Ascending aorta (tissue), 2 donors: ENCODE results near the gene SACS. TPM values are rescaled to one million over a fixed set of nuclear protein-coding genes. Genes with fewer than 3 reads are reported as not detected.

Source experiments
- DNase-seq, 2 donors: peaks; one replicate each; pipeline ENCODE4 v3.0.0-alpha.2; 2019; ENCODE audit warnings: low spot score in 2 of 2
- H3K27ac ChIP-seq, 2 donors: fragments of 200-600 bp; sonication (generic); one replicate each; pipeline ENCODE4 v1.5.1; 2016 to 2017; ENCODE audit warnings: mild to moderate bottlenecking in 1 of 2
- H3K27me3 ChIP-seq: fragments of 200-600 bp; sonication (generic); one replicate; pipeline ENCODE4 v1.5.1; 2017
- H3K36me3 ChIP-seq, 2 donors: fragments of 200-600 bp; sonication (generic); one replicate each; pipeline ENCODE4 v1.5.1; 2016
- H3K4me1 ChIP-seq, 2 donors: fragments of 200-600 bp; sonication (generic); one replicate each; pipeline ENCODE4 v1.5.1; 2016 to 2017; ENCODE audit warnings: mild to moderate bottlenecking in 1 of 2
- H3K4me3 ChIP-seq, 2 donors: fragments of 200-600 bp; sonication (generic); one replicate each; pipeline ENCODE4 v1.5.1; 2016 to 2017; ENCODE audit warnings: mild to moderate bottlenecking in 1 of 2
- H3K9me3 ChIP-seq, 2 donors: fragments of 200-600 bp; sonication (generic); one replicate each; pipeline ENCODE4 v1.5.1; 2016
- intact Hi-C: fragments of 100-400 bp; cut with DNase I; formaldehyde crosslinking; loops from one replicate; pipeline ENCODE4 v1.15.1; 2023
- total RNA-seq: library from RNA; depleted of rRNA; stranded (reverse); fragments of >200 nt; gene quantifications from one replicate; pipeline ENCODE4 v1.1.0, GENCODE V29; 2016
- TF ChIP-seq, protein P1 (sequence below), 3 experiments: fragments of 200-600 bp in 2 of 3; fragments of 450-650 bp in 1 of 3; sonication (generic) in 2 of 3; IDR thresholded peaks; one replicate each; pipeline ENCODE4 v1.5.1; 2016 to 2019; ENCODE audit warnings: antibody characterized with exemption in 3 of 3, mild to moderate bottlenecking in 1 of 3, moderate library complexity in 1 of 3

Gene SACS
- total RNA-seq, 1 donor from 2014 or later: 13.1 TPM

DNA sequence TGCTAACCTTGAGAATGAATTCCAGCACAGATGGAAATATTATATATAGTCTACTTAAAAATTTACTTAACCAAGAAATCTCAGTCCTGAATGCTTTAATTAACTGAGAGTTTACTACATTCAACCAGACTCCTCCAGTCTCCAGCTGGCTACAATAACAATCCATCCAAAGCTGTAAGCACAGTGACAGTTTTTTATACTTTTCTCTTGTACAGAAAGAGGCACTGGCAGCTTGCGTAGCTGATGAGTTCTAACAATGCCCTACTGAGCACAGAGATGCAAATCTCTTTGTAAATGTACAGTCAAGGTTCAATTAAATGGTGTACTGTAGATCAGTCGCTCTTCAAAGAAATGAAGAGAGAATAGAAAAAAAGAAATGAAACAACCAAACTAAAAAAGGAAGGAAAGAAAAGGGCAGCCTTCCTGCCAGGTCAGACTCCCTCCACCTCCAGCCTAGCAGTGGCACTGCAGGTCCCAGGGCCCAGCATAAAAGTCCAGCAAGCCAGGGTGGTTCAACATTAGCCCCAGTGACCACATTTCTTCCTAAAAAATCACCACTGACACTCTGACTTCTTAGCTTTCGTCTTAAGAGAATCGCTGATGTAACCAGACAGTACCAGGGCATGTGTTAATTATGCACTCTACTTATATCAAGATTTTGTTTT lies 88.4 kb downstream of the SACS start:
- DNase-seq: no peak
- intact Hi-C loops: no loop called here
- TF ChIP-seq, protein P1, sequence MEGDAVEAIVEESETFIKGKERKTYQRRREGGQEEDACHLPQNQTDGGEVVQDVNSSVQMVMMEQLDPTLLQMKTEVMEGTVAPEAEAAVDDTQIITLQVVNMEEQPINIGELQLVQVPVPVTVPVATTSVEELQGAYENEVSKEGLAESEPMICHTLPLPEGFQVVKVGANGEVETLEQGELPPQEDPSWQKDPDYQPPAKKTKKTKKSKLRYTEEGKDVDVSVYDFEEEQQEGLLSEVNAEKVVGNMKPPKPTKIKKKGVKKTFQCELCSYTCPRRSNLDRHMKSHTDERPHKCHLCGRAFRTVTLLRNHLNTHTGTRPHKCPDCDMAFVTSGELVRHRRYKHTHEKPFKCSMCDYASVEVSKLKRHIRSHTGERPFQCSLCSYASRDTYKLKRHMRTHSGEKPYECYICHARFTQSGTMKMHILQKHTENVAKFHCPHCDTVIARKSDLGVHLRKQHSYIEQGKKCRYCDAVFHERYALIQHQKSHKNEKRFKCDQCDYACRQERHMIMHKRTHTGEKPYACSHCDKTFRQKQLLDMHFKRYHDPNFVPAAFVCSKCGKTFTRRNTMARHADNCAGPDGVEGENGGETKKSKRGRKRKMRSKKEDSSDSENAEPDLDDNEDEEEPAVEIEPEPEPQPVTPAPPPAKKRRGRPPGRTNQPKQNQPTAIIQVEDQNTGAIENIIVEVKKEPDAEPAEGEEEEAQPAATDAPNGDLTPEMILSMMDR (IDR thresholded peaks at IDR 0.05): no peak
- peaks cover 0 to 8% of the 10 kb centered on the region in 2 donors for H3K4me1 ChIP-seq
- H3K27me3 ChIP-seq: no peaks in the 10 kb centered on the region
- no peak overlapping the region for H3K4me3 ChIP-seq
- H3K36me3 ChIP-seq: peaks cover 37 to 87% of the 10 kb centered on the region in 2 donors
- no peak overlapping the region for H3K27ac ChIP-seq
- H3K9me3 ChIP-seq: peaks cover 0 to 9% of the 10 kb centered on the region in 2 donors

- TF ChIP-seq, protein P1 (IDR thresholded peaks at IDR 0.05): no peak
- DNase-seq: no peak
- intact Hi-C loops: no loop called here
- H3K27me3 ChIP-seq: no peaks in the 10 kb centered on the region
- H3K4me3 ChIP-seq: no peak overlapping the region
- H3K36me3 ChIP-seq: peaks cover 22 to 37% of the 10 kb centered on the region in 2 donors
- H3K4me1 ChIP-seq: no peaks in the 10 kb centered on the region
- peaks cover 5 to 63% of the 10 kb centered on the region in 2 donors for H3K9me3 ChIP-seq
- H3K27ac ChIP-seq: no peak overlapping the region
Observed at GRCh38 chr13:23339225-23339624, 94.3 kb downstream of the SACS start.

GRCh38 chr13:23330356-23330755 lies 103.1 kb downstream of the SACS start:
- Histone ChIP-seq H3K9me3 (peaks cover 14 to 56% of the 10 kb centered on the region in 2 donors), H3K36me3 (peaks cover 0 to 3% of the 10 kb centered on the region in 2 donors), H3K27me3 (no peaks in the 10 kb centered on the region), H3K27ac (no peak overlapping the region), H3K4me3 (no peak overlapping the region), H3K4me1 (no peaks in the 10 kb centered on the region)
- no peak for DNase-seq
- intact Hi-C loops: no loop called here
- TF ChIP-seq, protein P1 (IDR thresholded peaks at IDR 0.05): no peak

DNA sequence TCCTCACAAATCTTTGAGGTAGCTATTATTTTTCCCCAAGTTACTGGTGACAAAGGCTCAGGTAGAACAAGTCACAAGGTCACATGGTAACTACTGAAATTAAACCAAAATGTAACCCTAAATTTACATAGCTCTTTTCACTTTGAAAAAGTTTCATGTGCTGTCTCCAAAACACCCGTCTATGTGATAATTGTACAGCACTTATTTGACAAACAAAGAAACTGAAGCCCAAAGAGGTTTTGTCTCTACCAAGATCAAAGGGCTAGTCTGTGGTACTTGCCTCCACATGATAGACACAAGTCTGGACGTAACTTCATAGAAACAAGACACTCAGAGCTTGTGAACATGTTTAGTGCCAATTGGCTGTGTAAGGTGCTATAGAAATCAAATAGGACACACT lies 108.3 kb downstream of the SACS start:
- Histone ChIP-seq H3K9me3 (peaks cover 0 to 5% of the 10 kb centered on the region in 2 donors), H3K4me1 (peaks cover 0 to 11% of the 10 kb centered on the region in 2 donors), H3K4me3 (no peak overlapping the region), H3K27ac (no peak overlapping the region), H3K36me3 (no peaks in the 10 kb centered on the region), H3K27me3 (no peaks in the 10 kb centered on the region)
- TF ChIP-seq, protein P1 (IDR thresholded peaks at IDR 0.05): no peak
- DNase-seq: no peak
- intact Hi-C loops: loop anchor here (10.0 kb wide), 1 partner anchor 1230 kb away; no protein-coding TSS in a partner anchor

DNA sequence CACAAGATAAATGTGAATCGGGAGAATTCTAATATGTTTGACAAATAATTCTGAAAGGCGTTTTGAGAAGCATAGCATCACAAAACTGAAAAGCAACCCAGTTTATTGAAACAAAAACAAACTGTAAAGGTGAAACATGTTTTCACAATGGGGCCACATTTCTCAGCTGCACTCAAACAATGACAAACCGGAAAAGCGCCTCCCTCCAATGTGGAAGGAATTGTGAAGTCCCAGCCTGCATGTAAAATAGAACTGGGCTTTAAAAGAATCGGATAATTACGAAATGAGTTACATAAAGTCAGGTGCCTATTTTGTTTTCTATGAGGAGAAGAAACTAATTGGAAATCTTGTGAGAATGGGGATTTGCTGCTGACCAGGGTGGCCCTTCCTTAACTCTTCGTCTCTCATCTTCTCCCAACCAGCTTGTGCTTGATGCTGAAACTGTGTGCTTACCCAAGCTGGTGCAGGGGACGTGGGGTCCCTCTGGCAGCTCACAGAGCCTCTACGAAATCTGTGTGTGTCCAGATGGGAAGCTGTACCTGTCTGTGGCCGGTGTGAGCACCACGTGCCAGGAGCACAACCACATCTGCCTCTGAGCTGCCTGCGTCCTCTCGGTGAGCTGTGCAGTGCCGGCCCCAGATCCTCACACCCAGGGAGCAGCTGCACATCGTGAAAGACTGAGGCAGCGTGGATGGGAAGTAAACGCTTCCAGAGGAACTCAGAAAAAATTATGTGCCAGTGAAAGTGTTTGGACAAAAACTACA lies 109.4 kb downstream of the SACS start:
- H3K27me3 ChIP-seq: no peaks in the 10 kb centered on the region
- no peak for DNase-seq
- intact Hi-C loops: loop anchor here (5.0 to 10.0 kb wide), 3 partner anchors 103 to 1722 kb away; partner anchors contain the start of gene MICU2
- no peak overlapping the region for H3K4me3 ChIP-seq
- H3K4me1 ChIP-seq: peaks cover 0 to 11% of the 10 kb centered on the region in 2 donors
- H3K9me3 ChIP-seq: no peaks in the 10 kb centered on the region
- TF ChIP-seq, protein P1 (IDR thresholded peaks at IDR 0.05): no peak
- no peak overlapping the region for H3K27ac ChIP-seq
- H3K36me3 ChIP-seq: no peaks in the 10 kb centered on the region
